HG02623 (cell line): ENCODE data around the gene MTA1.

Source experiments
- ATAC-seq: cut with Tn5 transposase; IDR thresholded peaks from one replicate; pipeline ENCODE4 v1.9.1; 2021; ENCODE audit warnings: moderate library complexity; ENCODE audit not compliant: unreplicated experiment

Gene MTA1

GRCh38 chr14:105485739-105486162 lies 66.1 kb downstream of the MTA1 start:
- no peak for ATAC-seq

- no peak for ATAC-seq
Observed at GRCh38 chr14:105486163-105486973, 66.7 kb downstream of the MTA1 start, which contains the start of gene CRIP1. CRIP1 (plus strand) TSS chr14:105486886; CDS start chr14:105487260, 374 bp downstream.

- ATAC-seq = no peak
Observed at GRCh38 chr14:105486974-105487448, 67.4 kb downstream of the MTA1 start.

- ATAC-seq = no peak
Observed at GRCh38 chr14:105487449-105487985, 67.9 kb downstream of the MTA1 start.

- ATAC-seq = no peak
Observed at GRCh38 chr14:105487986-105488777, 68.6 kb downstream of the MTA1 start.

GRCh38 chr14:105488781-105489541 lies 69.3 kb downstream of the MTA1 start:
- no peak for ATAC-seq

- no peak for ATAC-seq
Observed at GRCh38 chr14:105489542-105490266, 70.1 kb downstream of the MTA1 start.

GRCh38 chr14:105490267-105490571 lies 70.6 kb downstream of the MTA1 start:
- ATAC-seq = peak; percentile 0

- peak; percentile 61 for ATAC-seq
Observed at GRCh38 chr14:105490572-105491365, 71.1 kb downstream of the MTA1 start, which contains the start of gene TEDC1. TEDC1 (plus strand) TSS chr14:105491246; CDS start chr14:105491376, 130 bp downstream.

GRCh38 chr14:105491366-105491973 lies 71.8 kb downstream of the MTA1 start:
- no peak for ATAC-seq

GRCh38 chr14:105492031-105492970 lies 72.7 kb downstream of the MTA1 start:
- ATAC-seq = no peak

GRCh38 chr14:105492971-105493871 lies 73.6 kb downstream of the MTA1 start:
- no peak for ATAC-seq

- ATAC-seq = no peak
Observed at GRCh38 chr14:105493921-105494605, 74.4 kb downstream of the MTA1 start.

- ATAC-seq = no peak
Observed at GRCh38 chr14:105494606-105494929, 74.9 kb downstream of the MTA1 start.

- ATAC-seq = no peak
Observed at GRCh38 chr14:105495101-105495989, 75.7 kb downstream of the MTA1 start.
